ENCODE measurements around the gene APMAP.

- TF ChIP-seq EZH2 (optimal IDR thresholded peaks at IDR 0.05; ENCODE audit: low read depth, low read length) (no peak), CTCF (IDR thresholded peaks at IDR 0.05; ENCODE audit: low read length) (no peak), EZH2phosphoT487 (IDR thresholded peaks at IDR 0.05; ENCODE audit: low read length) (no peak)
Observed at GRCh38 chr20:24958506-24959385, 33.8 kb downstream of the APMAP start.
